DOHH2 (cell line): ENCODE measurements around the gene SEC63.

Experiments used
- EZH2phosphoT487 ChIP-seq: fragments of 200-600 bp; sonication (generic); IDR thresholded peaks from 2 replicates; pipeline ENCODE4 v1.6.1; 2017; ENCODE audit warnings: borderline replicate concordance, mild to moderate bottlenecking, antibody characterized with exemption, low read length, moderate library complexity, mixed read lengths
- TF ChIP-seq, protein P1 (sequence below): fragments of 200-600 bp; sonication (generic); IDR thresholded peaks from one replicate; pipeline ENCODE4 v1.5.1; 2014; ENCODE audit warnings: antibody characterized with exemption, mild to moderate bottlenecking, low read depth, low read length; ENCODE audit not compliant: poor library complexity, severe bottlenecking

DNA sequence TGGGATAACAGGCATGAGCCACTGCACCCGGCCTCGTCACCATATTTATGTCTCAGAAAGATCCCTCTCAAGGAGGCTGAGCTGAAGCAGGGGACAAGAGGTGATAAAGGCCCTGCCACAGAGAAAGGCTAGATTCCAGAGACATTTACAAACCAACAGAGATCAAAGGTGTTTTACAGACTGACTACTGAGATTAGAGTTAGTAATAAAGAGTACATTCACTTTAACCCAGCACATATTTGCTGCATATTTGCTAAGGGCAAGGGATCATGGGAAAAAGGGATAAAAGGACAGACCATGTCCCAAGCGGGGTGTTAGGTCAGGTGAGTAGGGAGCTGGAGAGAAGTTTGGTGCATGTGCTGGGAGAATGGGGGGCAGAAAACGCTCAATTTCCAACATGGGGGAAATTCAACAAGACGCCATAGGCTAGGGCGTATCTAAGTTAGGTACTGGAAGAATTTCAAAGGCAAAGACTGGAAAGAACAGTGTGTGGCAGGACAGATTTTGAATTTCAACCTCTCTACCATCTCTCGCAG is 43.8 kb upstream of the SEC63 start:
- no peak for TF ChIP-seq EZH2phosphoT487
- TF ChIP-seq, protein P1, sequence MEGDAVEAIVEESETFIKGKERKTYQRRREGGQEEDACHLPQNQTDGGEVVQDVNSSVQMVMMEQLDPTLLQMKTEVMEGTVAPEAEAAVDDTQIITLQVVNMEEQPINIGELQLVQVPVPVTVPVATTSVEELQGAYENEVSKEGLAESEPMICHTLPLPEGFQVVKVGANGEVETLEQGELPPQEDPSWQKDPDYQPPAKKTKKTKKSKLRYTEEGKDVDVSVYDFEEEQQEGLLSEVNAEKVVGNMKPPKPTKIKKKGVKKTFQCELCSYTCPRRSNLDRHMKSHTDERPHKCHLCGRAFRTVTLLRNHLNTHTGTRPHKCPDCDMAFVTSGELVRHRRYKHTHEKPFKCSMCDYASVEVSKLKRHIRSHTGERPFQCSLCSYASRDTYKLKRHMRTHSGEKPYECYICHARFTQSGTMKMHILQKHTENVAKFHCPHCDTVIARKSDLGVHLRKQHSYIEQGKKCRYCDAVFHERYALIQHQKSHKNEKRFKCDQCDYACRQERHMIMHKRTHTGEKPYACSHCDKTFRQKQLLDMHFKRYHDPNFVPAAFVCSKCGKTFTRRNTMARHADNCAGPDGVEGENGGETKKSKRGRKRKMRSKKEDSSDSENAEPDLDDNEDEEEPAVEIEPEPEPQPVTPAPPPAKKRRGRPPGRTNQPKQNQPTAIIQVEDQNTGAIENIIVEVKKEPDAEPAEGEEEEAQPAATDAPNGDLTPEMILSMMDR: no peak
